ENCODE measurements around the gene AMBRA1. TPM values are rescaled to one million over a fixed set of nuclear protein-coding genes. Genes with fewer than 3 reads are reported as not detected.

Gene AMBRA1
- total and polyA plus RNA-seq, 8 donors, result 6.8 to 18.7 (median 11.1) TPM

DNA sequence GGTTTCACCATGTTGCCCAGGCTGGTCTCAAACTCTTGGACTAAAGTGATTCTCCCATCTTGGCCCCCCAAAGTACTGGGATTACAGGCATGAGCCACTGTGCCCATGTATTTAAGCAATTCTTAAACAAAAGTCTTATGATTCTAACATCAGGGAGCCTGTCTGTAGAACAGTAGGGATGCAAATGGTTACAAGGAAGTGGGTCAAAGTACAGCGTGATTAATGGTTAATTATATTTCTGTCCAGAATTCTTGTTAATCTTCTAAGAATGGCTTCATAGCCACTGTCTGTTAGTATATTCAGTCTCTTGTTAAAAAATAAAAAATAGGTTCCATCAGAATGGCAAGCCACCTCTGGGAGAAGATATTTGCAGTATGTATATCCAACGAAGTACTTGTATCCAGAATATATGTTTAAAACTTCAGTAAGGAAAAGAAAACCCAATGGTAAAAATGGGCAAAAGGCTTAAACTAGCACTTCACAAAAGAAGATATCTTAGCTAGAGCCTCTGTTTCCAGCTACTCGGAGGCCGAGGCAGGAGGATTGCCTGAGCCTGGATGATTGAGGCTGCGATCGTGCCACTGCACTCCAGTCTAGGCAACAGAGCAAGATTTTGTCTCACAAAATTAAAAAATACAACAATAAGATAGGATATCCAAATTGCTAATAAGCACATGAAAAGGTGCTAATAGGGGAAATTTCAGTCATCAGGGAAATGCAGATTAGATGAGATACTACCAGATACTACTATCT is 46.4 kb upstream of the AMBRA1 start:
- intact Hi-C loops (cut with DNase I), result no loop called here
- no peak for DNase-seq
- Histone ChIP-seq H3K4me1 (peaks cover 0 to 5% (median 0%) of the 10 kb centered on the region in 3 donors), H3K27ac (no peak overlapping the region), H3K27me3 (no peaks in the 10 kb centered on the region), H3K4me3 (no peak overlapping the region), H3K36me3 (no peaks in the 10 kb centered on the region), H3K9me3 (no peaks in the 10 kb centered on the region)
- FAIRE-seq, result no peak
- TF ChIP-seq, protein P1, sequence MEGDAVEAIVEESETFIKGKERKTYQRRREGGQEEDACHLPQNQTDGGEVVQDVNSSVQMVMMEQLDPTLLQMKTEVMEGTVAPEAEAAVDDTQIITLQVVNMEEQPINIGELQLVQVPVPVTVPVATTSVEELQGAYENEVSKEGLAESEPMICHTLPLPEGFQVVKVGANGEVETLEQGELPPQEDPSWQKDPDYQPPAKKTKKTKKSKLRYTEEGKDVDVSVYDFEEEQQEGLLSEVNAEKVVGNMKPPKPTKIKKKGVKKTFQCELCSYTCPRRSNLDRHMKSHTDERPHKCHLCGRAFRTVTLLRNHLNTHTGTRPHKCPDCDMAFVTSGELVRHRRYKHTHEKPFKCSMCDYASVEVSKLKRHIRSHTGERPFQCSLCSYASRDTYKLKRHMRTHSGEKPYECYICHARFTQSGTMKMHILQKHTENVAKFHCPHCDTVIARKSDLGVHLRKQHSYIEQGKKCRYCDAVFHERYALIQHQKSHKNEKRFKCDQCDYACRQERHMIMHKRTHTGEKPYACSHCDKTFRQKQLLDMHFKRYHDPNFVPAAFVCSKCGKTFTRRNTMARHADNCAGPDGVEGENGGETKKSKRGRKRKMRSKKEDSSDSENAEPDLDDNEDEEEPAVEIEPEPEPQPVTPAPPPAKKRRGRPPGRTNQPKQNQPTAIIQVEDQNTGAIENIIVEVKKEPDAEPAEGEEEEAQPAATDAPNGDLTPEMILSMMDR (IDR thresholded peaks at IDR 0.05), result no peak
- WGBS, 2 donors, result 76 to 82% methylated on average over 6 of the region's 6 CpGs
- ATAC-seq, result peak in 3 of 4 donors; percentile 22 to 41 (median 41)

DNA sequence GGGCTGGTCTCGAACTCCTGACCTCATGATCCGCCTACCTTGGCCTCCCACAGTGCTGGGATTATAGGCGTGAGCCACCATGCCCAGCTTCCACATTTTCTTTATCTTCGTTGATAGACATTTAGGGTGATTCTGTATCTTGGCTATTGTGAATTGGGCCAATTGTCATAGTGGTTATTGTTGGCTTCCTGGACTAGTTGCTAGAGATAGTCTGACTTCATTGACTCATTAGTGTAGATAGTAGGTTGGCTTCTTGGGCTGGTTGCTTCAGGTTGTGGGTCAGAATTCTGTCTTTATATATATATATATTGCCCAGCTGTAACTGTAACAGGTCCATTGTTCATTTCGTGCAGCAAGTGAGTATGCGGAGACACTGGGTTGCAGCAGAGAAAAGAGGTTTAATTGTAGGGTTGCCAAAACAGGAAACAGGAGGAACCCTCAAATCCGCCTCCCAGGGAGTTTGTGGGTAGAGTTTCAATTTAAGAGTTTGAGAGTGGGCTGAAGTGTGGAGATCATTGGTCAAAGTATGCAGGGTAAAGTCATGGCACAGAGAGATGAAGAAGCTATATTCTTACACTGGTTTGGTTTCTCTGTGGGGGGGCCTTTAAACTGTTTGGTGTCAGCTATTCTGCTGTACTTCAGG is 45.5 kb upstream of the AMBRA1 start:
- FAIRE-seq, result no peak
- no peaks in the 10 kb centered on the region for H3K9me3 ChIP-seq
- H3K4me1 ChIP-seq, result peaks cover 0 to 5% (median 0%) of the 10 kb centered on the region in 3 donors
- H3K36me3 ChIP-seq, result no peaks in the 10 kb centered on the region
- WGBS, 2 donors, result 95 to 97% methylated on average over 7 of the region's 7 CpGs
- no peak for ATAC-seq
- intact Hi-C loops (cut with DNase I), result no loop called here
- H3K27me3 ChIP-seq, result no peaks in the 10 kb centered on the region
- H3K27ac ChIP-seq, result no peak overlapping the region
- no peak for DNase-seq
- TF ChIP-seq, protein P1 (IDR thresholded peaks at IDR 0.05), result no peak
- no peak overlapping the region for H3K4me3 ChIP-seq

DNA sequence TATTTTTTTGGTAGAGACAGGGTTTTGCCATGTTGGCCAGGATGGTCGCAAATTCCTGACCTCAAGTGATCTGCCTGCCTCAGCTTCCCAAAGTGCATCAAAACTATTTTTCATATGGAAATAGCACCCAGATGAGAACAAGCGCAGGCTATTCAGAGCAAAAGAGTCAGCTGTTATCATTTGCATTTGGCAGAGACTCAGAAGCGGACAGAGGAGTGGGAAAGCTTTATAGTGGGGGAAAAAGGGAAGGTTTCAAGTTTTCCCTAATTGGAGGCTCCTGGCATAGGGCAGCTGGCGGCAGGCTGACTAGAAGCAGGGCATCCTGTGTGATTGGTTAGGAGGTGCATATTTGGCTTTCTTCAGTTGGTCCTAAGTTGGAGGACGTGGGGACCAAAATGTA is 43.7 kb upstream of the AMBRA1 start:
- TF ChIP-seq, protein P1 (IDR thresholded peaks at IDR 0.05), result no peak

DNA sequence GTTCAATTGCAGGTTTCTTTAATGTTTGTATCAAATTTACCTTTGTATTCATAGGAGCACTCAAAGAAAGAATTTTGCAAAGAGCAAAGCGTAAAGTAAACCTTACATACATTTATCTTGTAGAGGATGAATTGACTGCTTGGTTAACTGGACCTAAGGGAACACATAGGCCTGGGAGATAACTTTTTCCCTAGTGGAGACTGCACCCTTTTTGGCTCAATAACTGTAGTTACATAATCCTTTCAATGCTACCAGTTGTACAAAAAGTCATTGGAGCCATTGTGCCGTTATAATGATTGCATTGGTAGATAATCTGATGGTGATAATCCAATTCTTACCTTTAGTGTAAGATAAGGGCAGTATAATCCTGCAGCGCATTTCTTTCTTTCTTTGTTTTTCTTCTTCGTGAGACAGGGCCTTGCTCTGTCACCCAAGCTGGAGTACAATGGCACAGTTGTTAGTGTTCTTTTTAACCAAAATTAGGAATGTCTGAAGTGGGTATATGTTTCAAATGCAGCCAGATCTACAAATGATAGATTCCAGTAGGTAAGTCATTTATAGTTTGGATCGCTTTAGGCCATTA is 41.8 kb upstream of the AMBRA1 start:
- intact Hi-C loops (cut with DNase I), result no loop called here
- DNase-seq (no peak), FAIRE-seq (no peak), ATAC-seq (no peak)
- Histone ChIP-seq H3K4me1 (peaks cover 0 to 5% (median 0%) of the 10 kb centered on the region in 3 donors), H3K27ac (no peak overlapping the region), H3K27me3 (no peaks in the 10 kb centered on the region), H3K9me3 (no peaks in the 10 kb centered on the region), H3K4me3 (no peak overlapping the region), H3K36me3 (peaks cover 0 to 10% (median 10%) of the 10 kb centered on the region in 3 donors)
- WGBS, 2 donors, result 84 to 85% methylated on average over 5 of the region's 5 CpGs
- TF ChIP-seq, protein P1 (IDR thresholded peaks at IDR 0.05), result no peak

More for the DNA sequence above, 43.7 kb upstream of the AMBRA1 start:
- intact Hi-C loops (cut with DNase I), result no loop called here
- no peaks in the 10 kb centered on the region for H3K9me3 ChIP-seq
- H3K36me3 ChIP-seq, result peaks cover 0 to under 1% (median 0%) of the 10 kb centered on the region in 3 donors
- no peak overlapping the region for H3K4me3 ChIP-seq
- no peaks in the 10 kb centered on the region for H3K27me3 ChIP-seq
- 96% methylated on average over 5 of the region's 5 CpGs for WGBS, 2 donors
- FAIRE-seq, result no peak
- DNase-seq, result no peak
- H3K4me1 ChIP-seq, result peaks cover 0 to 5% (median 0%) of the 10 kb centered on the region in 3 donors
- no peak overlapping the region for H3K27ac ChIP-seq
- ATAC-seq, result no peak

All from pancreas (tissue), 10 donors.